Airway epithelial cell (primary cell): ENCODE results near the gene LEP. TPM values are rescaled to one million over a fixed set of nuclear protein-coding genes. Genes with fewer than 3 reads are reported as not detected.

Experiments used
- total RNA-seq: library from RNA; depleted of rRNA; stranded (reverse); fragments of >200 nt; gene quantifications from 2 replicates; pipeline ENCODE4 v1.2.3, GENCODE V29; 2015

Gene LEP
- 0.14 and 0.28 TPM in 2 replicates for total RNA-seq

DNA sequence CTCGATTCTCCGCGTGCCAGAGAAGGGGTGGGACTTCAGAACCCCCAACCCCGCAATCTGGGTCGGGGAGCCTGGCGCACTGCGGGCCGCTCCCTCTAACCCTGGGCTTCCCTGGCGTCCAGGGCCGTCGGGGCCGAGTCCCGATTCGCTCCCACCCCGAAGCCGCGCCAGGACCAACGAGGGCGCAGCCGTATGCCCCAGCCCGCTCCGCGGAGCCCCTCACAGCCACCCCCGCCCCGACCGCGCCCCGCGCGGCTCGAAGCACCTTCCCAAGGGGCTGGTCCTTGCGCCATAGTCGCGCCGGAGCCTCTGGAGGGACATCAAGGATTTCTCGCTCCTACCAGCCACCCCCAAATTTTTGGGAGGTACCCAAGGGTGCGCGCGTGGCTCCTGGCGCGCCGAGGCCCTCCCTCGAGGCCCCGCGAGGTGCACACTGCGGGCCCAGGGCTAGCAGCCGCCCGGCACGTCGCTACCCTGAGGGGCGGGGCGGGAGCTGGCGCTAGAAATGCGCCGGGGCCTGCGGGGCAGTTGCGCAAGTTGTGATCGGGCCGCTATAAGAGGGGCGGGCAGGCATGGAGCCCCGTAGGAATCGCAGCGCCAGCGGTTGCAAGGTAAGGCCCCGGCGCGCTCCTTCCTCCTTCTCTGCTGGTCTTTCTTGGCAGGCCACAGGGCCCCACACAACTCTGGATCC is at the start of gene LEP:
LEP (plus strand) TSS at position 583 of the 691 bp plus-strand sequence. CDS start 10,741 bp downstream, outside the sequence.

Other genes starting within 250 kb of the LEP start
- gene LRRC4, start 209.8 kb upstream of the LEP start, total RNA-seq, result 10.4 and 12.6 TPM in 2 replicates
- gene RBM28, start 102.6 kb downstream of the LEP start, total RNA-seq, result 23.7 and 35.3 TPM in 2 replicates
- 0.56 and 1.3 TPM in 2 replicates for gene PRRT4, start 120.4 kb downstream of the LEP start, total RNA-seq
- gene IMPDH1, start 168.7 kb downstream of the LEP start, total RNA-seq, result 88.2 and 109 TPM in 2 replicates
- 25.7 and 33.3 TPM in 2 replicates for gene HILPDA, start 214.6 kb downstream of the LEP start, total RNA-seq
- 28.0 and 29.0 TPM in 2 replicates for gene METTL2B, start 235.5 kb downstream of the LEP start, total RNA-seq